Gastrocnemius medialis (tissue), 4 donors: ENCODE results near the gene SOX15. TPM values are rescaled to one million over a fixed set of nuclear protein-coding genes. Genes with fewer than 3 reads are reported as not detected.

Experiments
- ATAC-seq, 2 donors: fragments of 150-250 bp; one replicate each; pipeline ENCODE4 v1.9.1; 2016
- DNase-seq, 2 donors: peaks; one replicate each; pipeline ENCODE4 v3.0.0-alpha.2; 2019
- H3K27ac ChIP-seq, 4 donors: fragments of 200-600 bp; sonication (generic); 1 replicate in 1 of 4; 2 replicates in 3 of 4; pipeline ENCODE4 v1.5.1; 2016 to 2018; ENCODE audit warnings: mild to moderate bottlenecking in 2 of 4, moderate library complexity in 1 of 4
- H3K27me3 ChIP-seq, 3 donors: fragments of 200-600 bp; sonication (generic) in 2 of 3; 1 replicate in 1 of 3; 2 replicates in 2 of 3; pipeline versions ENCODE4 v1.5.1 to v1.6.0; 2016 to 2019; ENCODE audit warnings: mild to moderate bottlenecking in 1 of 3, moderate library complexity in 1 of 3
- H3K36me3 ChIP-seq, 2 donors: fragments of 200-600 bp; sonication (generic) in 1 of 2; one replicate each; pipeline ENCODE4 v1.5.1; 2017 to 2018
- H3K4me1 ChIP-seq, 2 donors: fragments of 200-600 bp; sonication (generic) in 1 of 2; one replicate each; pipeline ENCODE4 v1.5.1; 2016 to 2017; ENCODE audit warnings: mild to moderate bottlenecking in 2 of 2
- H3K4me3 ChIP-seq, 4 donors: fragments of 200-600 bp; sonication (generic) in 3 of 4; 1 replicate in 1 of 4; 2 replicates in 3 of 4; pipeline ENCODE4 v1.5.1; 2016 to 2019; ENCODE audit warnings: mild to moderate bottlenecking in 2 of 4
- H3K9me3 ChIP-seq, 3 donors: fragments of 200-600 bp; sonication (generic) in 2 of 3; 1 replicate in 1 of 3; 2 replicates in 2 of 3; pipeline ENCODE4 v1.5.1; 2016 to 2019
- CTCF ChIP-seq, 5 experiments: fragments of 450-650 bp in 3 of 5; fragments of 200-600 bp in 2 of 5; sonication (generic) in 2 of 5; IDR thresholded peaks in 4 of 5; conservative IDR thresholded peaks in 1 of 5; 1 replicate in 4 of 5; 2 replicates in 1 of 5; pipeline ENCODE4 v1.5.1; 2016 to 2019; ENCODE audit warnings: antibody characterized with exemption in 5 of 5, mild to moderate bottlenecking in 3 of 5, moderate library complexity in 3 of 5
- POLR2A ChIP-seq, 2 donors: fragments of 450-650 bp; IDR thresholded peaks; one replicate each; pipeline ENCODE4 v1.6.1; 2017; ENCODE audit warnings: antibody characterized with exemption in 2 of 2, mild to moderate bottlenecking in 2 of 2, moderate library complexity in 2 of 2
- in situ Hi-C, 4 donors: fragments of 200-750 bp; cut with MboI; loops; one replicate each; pipeline versions ENCODE4 v1.15.0 to v1.8.0; 2017; ENCODE audit warnings: low sequenced_read_pairs in 4 of 4
- intact Hi-C: fragments of 100-400 bp; cut with DNase I; formaldehyde crosslinking; loops from one replicate; pipeline ENCODE4 v1.15.1; 2023; ENCODE audit warnings: low total_unique reads
- total RNA-seq, 4 donors: library from RNA; depleted of rRNA; stranded (reverse); fragments of >200 nt; gene quantifications; one replicate each; pipeline versions ENCODE4 v1.1.0 to v1.2.3, GENCODE V29; 2016

The SOX15 gene
- total RNA-seq: 1 to 10 TPM in 2 of 4 donors, under 1 TPM in 1, not detected in 1; 0.66 to 1.3 (median 1.1) TPM

GRCh38 chr17:7589891-7590691, at the start of gene SOX15:
Gene SOX15, minus strand, starts transcription at chr17:7590094. Its CDS starts 418 bp downstream, at chr17:7589676.
- Histone ChIP-seq H3K27me3 (no peaks in the 10 kb centered on the region), H3K9me3 (no peaks in the 10 kb centered on the region), H3K27ac (peak within 1 kb of the TSS; percentile 64 to 81 (median 78)), H3K4me3 (peak within 1 kb of the TSS; percentile 42 to 59 (median 50)), H3K4me1 (peaks cover 15 to 29% of the 10 kb centered on the region in 2 donors), H3K36me3 (peaks cover 0 to 65% of the 10 kb centered on the region in 2 donors)
- DNase-seq (no peak), ATAC-seq (peak in 1 of 2 donors; percentile 26)
- in situ Hi-C loops (no loop called here), intact Hi-C loops (loop anchor here (2.0 kb wide), 2 partner anchors 29 to 75 kb away; partner anchors contain the start of gene SENP3)
- TF ChIP-seq POLR2A (IDR thresholded peaks at IDR 0.05) (no peak), CTCF (IDR thresholded peaks at IDR 0.05 in 4 of 5, conservative IDR thresholded peaks at IDR 0.05 in 1 of 5) (no peak)

GRCh38 chr17:7636163-7636562, 46.3 kb upstream of the SOX15 start:
- in situ Hi-C loops: no loop called here

GRCh38 chr17:7634384-7634783, 44.5 kb upstream of the SOX15 start:
- no peak overlapping the region for H3K27ac ChIP-seq
- H3K9me3 ChIP-seq: no peaks in the 10 kb centered on the region
- no peaks in the 10 kb centered on the region for H3K27me3 ChIP-seq
- ATAC-seq (no peak), DNase-seq (no peak)
- H3K36me3 ChIP-seq: no peaks in the 10 kb centered on the region
- in situ Hi-C loops (no loop called here), intact Hi-C loops (no loop called here)
- TF ChIP-seq CTCF (IDR thresholded peaks at IDR 0.05 in 4 of 5, conservative IDR thresholded peaks at IDR 0.05 in 1 of 5): peak in 4 of 5 experiments; percentile 4 to 32 (median 28)
- TF ChIP-seq POLR2A (IDR thresholded peaks at IDR 0.05): no peak
- no peak overlapping the region for H3K4me3 ChIP-seq
- peaks cover 0 to 2% of the 10 kb centered on the region in 2 donors for H3K4me1 ChIP-seq

More at GRCh38 chr17:7636163-7636562, 46.3 kb upstream of the SOX15 start:
- Histone ChIP-seq H3K27me3 (no peaks in the 10 kb centered on the region), H3K4me1 (peaks cover 0 to 2% of the 10 kb centered on the region in 2 donors), H3K9me3 (no peaks in the 10 kb centered on the region), H3K27ac (no peak overlapping the region), H3K36me3 (no peaks in the 10 kb centered on the region), H3K4me3 (no peak overlapping the region)
- DNase-seq (no peak), ATAC-seq (no peak)
- TF ChIP-seq CTCF (IDR thresholded peaks at IDR 0.05 in 4 of 5, conservative IDR thresholded peaks at IDR 0.05 in 1 of 5): no peak
- no peak for TF ChIP-seq POLR2A (IDR thresholded peaks at IDR 0.05)
- intact Hi-C loops: no loop called here

GRCh38 chr17:7633093-7633492, 43.2 kb upstream of the SOX15 start:
- in situ Hi-C loops: no loop called here
- TF ChIP-seq CTCF (IDR thresholded peaks at IDR 0.05 in 4 of 5, conservative IDR thresholded peaks at IDR 0.05 in 1 of 5) (no peak), POLR2A (IDR thresholded peaks at IDR 0.05) (no peak)
- no peaks in the 10 kb centered on the region for H3K9me3 ChIP-seq
- no peaks in the 10 kb centered on the region for H3K27me3 ChIP-seq
- H3K27ac ChIP-seq: no peak overlapping the region
- peaks cover 0 to 2% of the 10 kb centered on the region in 2 donors for H3K4me1 ChIP-seq
- intact Hi-C loops: no loop called here
- DNase-seq (no peak), ATAC-seq (no peak)
- H3K36me3 ChIP-seq: no peaks in the 10 kb centered on the region
- no peak overlapping the region for H3K4me3 ChIP-seq
